Measurements from ENCODE around the gene SLC16A7. TPM values are rescaled to one million over a fixed set of nuclear protein-coding genes. Genes with fewer than 3 reads are reported as not detected.

The SLC16A7 gene
- total RNA-seq, 4 donors from 2014 or later: 0.80 to 29.9 (median 12.3) TPM

DNA sequence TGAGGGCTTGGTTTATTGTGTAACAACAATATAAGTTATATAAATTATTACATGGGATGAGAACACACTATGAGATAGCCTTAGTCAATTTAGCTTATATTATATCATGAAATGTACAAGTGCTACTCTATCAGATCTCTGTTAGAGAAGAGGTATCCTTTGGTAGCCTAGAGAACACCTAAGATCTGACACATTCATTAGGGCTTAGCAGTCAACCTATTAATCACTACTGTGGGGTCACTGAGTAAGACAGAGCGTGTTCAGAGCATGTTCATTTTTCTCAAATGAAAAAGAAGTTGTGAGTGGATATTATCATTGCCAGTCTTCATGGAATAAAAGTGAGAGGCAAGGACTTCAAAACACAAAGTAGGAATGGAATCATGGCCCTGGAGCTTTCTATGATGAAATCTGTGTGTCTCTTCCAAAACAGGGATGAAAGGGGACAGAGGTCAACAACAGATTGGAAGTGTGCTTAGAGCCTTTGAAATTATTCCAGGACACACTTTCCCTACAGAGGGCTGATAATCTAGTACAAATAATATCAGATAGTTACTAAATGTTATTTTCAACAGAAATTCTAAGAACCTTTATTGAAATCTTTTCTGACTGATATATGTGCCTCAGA, 114.3 kb downstream of the SLC16A7 start:
- TF ChIP-seq, protein P1, sequence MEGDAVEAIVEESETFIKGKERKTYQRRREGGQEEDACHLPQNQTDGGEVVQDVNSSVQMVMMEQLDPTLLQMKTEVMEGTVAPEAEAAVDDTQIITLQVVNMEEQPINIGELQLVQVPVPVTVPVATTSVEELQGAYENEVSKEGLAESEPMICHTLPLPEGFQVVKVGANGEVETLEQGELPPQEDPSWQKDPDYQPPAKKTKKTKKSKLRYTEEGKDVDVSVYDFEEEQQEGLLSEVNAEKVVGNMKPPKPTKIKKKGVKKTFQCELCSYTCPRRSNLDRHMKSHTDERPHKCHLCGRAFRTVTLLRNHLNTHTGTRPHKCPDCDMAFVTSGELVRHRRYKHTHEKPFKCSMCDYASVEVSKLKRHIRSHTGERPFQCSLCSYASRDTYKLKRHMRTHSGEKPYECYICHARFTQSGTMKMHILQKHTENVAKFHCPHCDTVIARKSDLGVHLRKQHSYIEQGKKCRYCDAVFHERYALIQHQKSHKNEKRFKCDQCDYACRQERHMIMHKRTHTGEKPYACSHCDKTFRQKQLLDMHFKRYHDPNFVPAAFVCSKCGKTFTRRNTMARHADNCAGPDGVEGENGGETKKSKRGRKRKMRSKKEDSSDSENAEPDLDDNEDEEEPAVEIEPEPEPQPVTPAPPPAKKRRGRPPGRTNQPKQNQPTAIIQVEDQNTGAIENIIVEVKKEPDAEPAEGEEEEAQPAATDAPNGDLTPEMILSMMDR (IDR thresholded peaks at IDR 0.05): no peak
- TF ChIP-seq POLR2AphosphoS5 (IDR thresholded peaks at IDR 0.05): no peak
- TF ChIP-seq POLR2A (IDR thresholded peaks at IDR 0.05): no peak
- TF ChIP-seq EP300 (IDR thresholded peaks at IDR 0.05; ENCODE audit: low read depth): no peak
- no peaks in the 10 kb centered on the region for H3K36me3 ChIP-seq
- DNase-seq: no peak
- intact Hi-C loops (cut with DNase I; ENCODE audit: low total_unique reads): no loop called here
- H3K9me3 ChIP-seq: no peaks in the 10 kb centered on the region
- no peaks in the 10 kb centered on the region for H3K27me3 ChIP-seq
- H3K4me1 ChIP-seq: no peaks in the 10 kb centered on the region
- 0 to 97% methylated on average over 1 of the region's 1 CpG for WGBS, 2 donors (ENCODE audit: low coverage in 1 of 2)
- H3K27ac ChIP-seq: no peak overlapping the region
- H3K4me3 ChIP-seq: no peak overlapping the region
- in situ Hi-C loops (cut with MboI; ENCODE audit: low pct_ligation_motif_present in 1 of 4, low pct_unique_long_range_greater_than_20kb in 1 of 4, low sequenced_read_pairs in 3 of 4): no loop called here

DNA sequence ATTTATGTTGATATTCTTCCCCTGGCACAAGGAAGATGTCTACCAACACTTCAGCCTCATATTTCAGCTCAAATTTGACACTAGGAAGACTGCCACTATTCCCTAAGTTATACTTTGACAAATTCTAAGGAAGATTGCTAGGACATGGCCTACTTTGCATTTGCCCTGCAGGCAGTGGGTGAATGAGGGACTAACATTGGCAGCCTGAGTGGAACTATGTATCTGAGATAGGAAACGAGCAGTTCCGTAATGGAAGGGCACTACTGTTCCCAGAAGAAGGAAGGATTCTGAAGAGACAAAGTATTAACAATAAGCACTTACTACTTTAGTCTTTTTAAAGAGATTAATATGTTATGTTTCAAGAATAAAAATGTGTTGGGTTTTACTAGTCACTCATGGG, 115.1 kb downstream of the SLC16A7 start:
- Histone ChIP-seq H3K36me3 (no peaks in the 10 kb centered on the region), H3K27me3 (no peaks in the 10 kb centered on the region), H3K9me3 (no peaks in the 10 kb centered on the region), H3K4me1 (no peaks in the 10 kb centered on the region), H3K4me3 (no peak overlapping the region), H3K27ac (no peak overlapping the region)
- in situ Hi-C loops (cut with MboI; ENCODE audit: low pct_ligation_motif_present in 1 of 4, low pct_unique_long_range_greater_than_20kb in 1 of 4, low sequenced_read_pairs in 3 of 4) (no loop called here), intact Hi-C loops (cut with DNase I; ENCODE audit: low total_unique reads) (no loop called here)
- TF ChIP-seq POLR2A (IDR thresholded peaks at IDR 0.05) (no peak), POLR2AphosphoS5 (IDR thresholded peaks at IDR 0.05) (no peak), EP300 (IDR thresholded peaks at IDR 0.05; ENCODE audit: low read depth) (no peak)
- TF ChIP-seq, protein P1 (IDR thresholded peaks at IDR 0.05): no peak
- WGBS, 2 donors (ENCODE audit: low coverage in 1 of 2): 92 to 100% methylated on average over 2 of the region's 2 CpGs
- no peak for DNase-seq

DNA sequence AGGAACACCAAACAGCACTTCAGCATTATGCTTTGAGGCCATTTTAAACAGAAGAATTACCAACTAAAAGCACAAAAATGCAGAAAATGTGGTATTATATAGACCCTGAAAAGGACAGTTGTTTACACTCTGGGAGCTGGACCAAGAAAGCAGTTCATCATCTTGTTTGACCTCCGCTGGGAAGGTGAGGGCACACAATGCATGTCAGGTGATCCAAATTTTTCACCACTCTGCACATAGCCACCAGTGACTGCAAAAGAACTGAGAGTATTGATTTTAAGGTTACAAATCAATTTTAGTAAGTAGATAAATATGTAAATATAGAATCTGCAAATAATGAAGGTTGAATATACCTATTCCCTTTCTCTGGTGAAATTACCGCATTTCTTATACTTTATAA, 119.6 kb downstream of the SLC16A7 start:
- Histone ChIP-seq H3K9me3 (no peaks in the 10 kb centered on the region), H3K27me3 (no peaks in the 10 kb centered on the region), H3K36me3 (no peaks in the 10 kb centered on the region), H3K27ac (no peak overlapping the region), H3K4me3 (no peak overlapping the region), H3K4me1 (no peaks in the 10 kb centered on the region)
- 96 to 97% methylated on average over 2 of the region's 2 CpGs for WGBS, 2 donors (ENCODE audit: low coverage in 1 of 2)
- DNase-seq: no peak
- intact Hi-C loops (cut with DNase I; ENCODE audit: low total_unique reads) (no loop called here), in situ Hi-C loops (cut with MboI; ENCODE audit: low pct_ligation_motif_present in 1 of 4, low pct_unique_long_range_greater_than_20kb in 1 of 4, low sequenced_read_pairs in 3 of 4) (no loop called here)
- TF ChIP-seq, protein P1 (IDR thresholded peaks at IDR 0.05): no peak
- TF ChIP-seq POLR2AphosphoS5 (IDR thresholded peaks at IDR 0.05) (no peak), EP300 (IDR thresholded peaks at IDR 0.05; ENCODE audit: low read depth) (no peak)

DNA sequence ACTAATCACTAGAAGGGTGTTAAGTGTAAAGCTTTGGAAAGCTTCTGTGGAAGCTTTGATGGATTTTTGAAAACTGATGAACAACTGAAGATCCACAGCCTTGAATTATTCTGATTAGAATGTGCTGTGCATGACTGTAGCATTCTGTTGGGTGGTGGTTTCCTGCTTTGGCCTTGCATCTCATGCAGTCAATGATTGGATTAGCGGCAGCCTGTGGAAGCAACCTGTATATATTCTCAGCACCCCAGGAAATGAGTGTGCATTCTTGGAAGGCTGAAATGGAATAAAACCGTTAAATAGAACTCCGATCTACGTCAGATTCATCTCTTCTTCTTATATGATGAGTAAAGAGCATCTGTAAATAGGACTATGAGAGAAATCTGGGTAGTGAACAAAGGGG, 120.2 kb downstream of the SLC16A7 start:
- 83 to 96% methylated on average over 4 of the region's 4 CpGs for WGBS, 2 donors (ENCODE audit: low coverage in 1 of 2)
- in situ Hi-C loops (cut with MboI; ENCODE audit: low pct_ligation_motif_present in 1 of 4, low pct_unique_long_range_greater_than_20kb in 1 of 4, low sequenced_read_pairs in 3 of 4): no loop called here

More for the DNA sequence above, 120.2 kb downstream of the SLC16A7 start:
- Histone ChIP-seq H3K36me3 (no peaks in the 10 kb centered on the region), H3K27ac (no peak overlapping the region), H3K9me3 (no peaks in the 10 kb centered on the region), H3K27me3 (no peaks in the 10 kb centered on the region), H3K4me3 (no peak overlapping the region), H3K4me1 (no peaks in the 10 kb centered on the region)
- intact Hi-C loops (cut with DNase I; ENCODE audit: low total_unique reads): no loop called here
- TF ChIP-seq POLR2AphosphoS5 (IDR thresholded peaks at IDR 0.05) (no peak), POLR2A (IDR thresholded peaks at IDR 0.05) (no peak), EP300 (IDR thresholded peaks at IDR 0.05; ENCODE audit: low read depth) (no peak)
- TF ChIP-seq, protein P1 (IDR thresholded peaks at IDR 0.05): no peak
- DNase-seq: no peak
